ENCODE data around the gene FUBP3. TPM values are rescaled to one million over a fixed set of nuclear protein-coding genes. Genes with fewer than 3 reads are reported as not detected.

Gene FUBP3
- total and polyA plus RNA-seq, 4 experiments from 2014 or later = 27.6 to 46.5 (median 40.4) TPM

DNA sequence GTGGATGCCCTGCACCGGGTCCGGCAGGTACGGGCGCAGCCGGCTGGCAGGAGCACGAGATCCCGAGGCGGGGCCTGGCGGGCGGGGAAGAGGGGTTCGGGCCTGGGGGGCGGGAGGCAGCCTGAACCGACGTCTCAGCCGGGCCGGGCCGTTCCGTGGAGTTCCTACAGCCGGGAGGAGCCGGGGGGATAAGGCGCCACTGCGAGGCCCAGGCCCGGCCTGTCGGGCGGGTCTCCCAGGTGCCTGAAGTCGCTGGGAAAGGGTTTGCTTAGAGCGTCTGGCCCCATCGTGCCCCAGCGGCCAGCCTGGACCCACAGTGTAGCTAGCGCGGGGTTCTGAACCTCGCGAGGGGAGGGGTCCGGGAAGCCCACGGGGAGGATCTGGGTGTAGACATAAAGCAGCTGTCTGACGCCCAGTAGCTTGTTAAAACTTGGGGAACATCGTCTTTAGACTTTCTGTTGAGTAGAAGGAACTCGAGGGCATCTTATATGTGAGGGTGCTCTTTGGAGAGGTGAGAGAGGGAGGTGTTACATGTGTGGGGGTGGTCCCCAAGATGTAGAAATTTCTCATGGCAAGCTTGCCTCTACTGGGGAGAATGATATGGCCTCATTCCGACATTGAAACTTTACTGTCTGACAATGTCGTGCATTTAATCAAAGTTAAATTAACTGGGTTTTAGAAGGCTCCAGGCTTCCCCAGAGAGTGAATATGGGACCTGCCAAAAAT lies 524 bp downstream of the FUBP3 start:
- POLR2A ChIA-PET (ENCODE audit: partially characterized antibody) = interaction anchor here (0.7 to 1.6 kb wide), 3 partner anchors 8 to 290 kb away, joined by 3 to 6 read pairs (median 3); partner anchors contain the start of gene EXOSC2
- H3K9me3 ChIP-seq (ENCODE audit: control insufficient read depth in 1 of 2, low read length in 2 of 2) = no peaks in the 10 kb centered on the region

DNA sequence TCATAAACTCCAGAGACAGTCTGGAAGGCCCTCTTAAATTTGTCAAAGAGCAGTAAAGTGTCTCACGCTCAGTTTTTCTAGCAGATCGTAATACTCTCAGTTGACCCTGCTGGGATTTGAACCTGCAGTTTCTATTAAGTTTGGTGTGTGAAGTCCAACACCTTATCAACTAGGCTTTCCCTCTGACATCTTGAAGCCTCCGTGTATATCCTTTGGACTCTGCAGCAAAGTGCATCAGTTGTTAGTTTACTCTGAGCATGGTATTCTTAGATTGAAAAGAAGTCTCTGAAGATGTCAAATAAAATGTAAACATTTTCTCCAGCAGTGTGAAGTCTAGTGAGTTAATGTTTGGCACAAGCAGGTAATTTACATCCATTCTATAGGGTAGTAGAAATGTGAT lies 2.4 kb downstream of the FUBP3 start:
- no peaks in the 10 kb centered on the region for H3K9me3 ChIP-seq (ENCODE audit: control insufficient read depth in 1 of 2, low read length in 2 of 2)
- DNase-seq = no peak
- Mint-ChIP-seq H3K9me3 (no peaks in the 10 kb centered on the region), H3K4me3 (peak overlapping the region in 4 of 8 donors; percentile 16 to 92 (median 43)), H3K36me3 (peaks cover 0 to 23% of the 10 kb centered on the region in 2 donors), H3K27ac (peak overlapping the region in 3 of 7 donors; percentile 7 to 91 (median 65)), H3K27me3 (no peaks in the 10 kb centered on the region), H3K4me1 (peaks cover 39 to 73% (median 54%) of the 10 kb centered on the region in 4 donors)
- peaks cover 39% of the 10 kb centered on the region for H3K4me1 ChIP-seq (ENCODE audit: insufficient read depth, low read length)
- ChIA-PET POLR2A (ENCODE audit: partially characterized antibody) (no interaction called here), CTCF (ENCODE audit: partially characterized antibody) (no interaction called here)
- H3K27me3 ChIP-seq (ENCODE audit: insufficient read depth, low read length) = no peaks in the 10 kb centered on the region
- no peak overlapping the region for H3K27ac ChIP-seq (ENCODE audit: low read depth, low read length)
- no peak overlapping the region for H3K4me3 ChIP-seq (ENCODE audit: low read length in 2 of 2)
- H3K36me3 ChIP-seq (ENCODE audit: insufficient read depth, low read length) = no peaks in the 10 kb centered on the region
- intact Hi-C loops (cut with micrococcal nuclease) = loop anchor here (5.0 kb wide), 1 partner anchor 111 kb away; the partner anchor contains the start of gene EXOSC2

More for the DNA sequence above, 524 bp downstream of the FUBP3 start:
- H3K36me3 Mint-ChIP-seq = peaks cover 0 to 18% of the 10 kb centered on the region in 2 donors
- Histone ChIP-seq H3K36me3 (ENCODE audit: insufficient read depth, low read length) (no peaks in the 10 kb centered on the region), H3K27me3 (ENCODE audit: insufficient read depth, low read length) (no peaks in the 10 kb centered on the region), H3K4me1 (ENCODE audit: insufficient read depth, low read length) (peaks cover 39% of the 10 kb centered on the region), H3K27ac (ENCODE audit: low read depth, low read length) (peak overlapping the region; percentile 80), H3K4me3 (ENCODE audit: low read length in 2 of 2) (peak overlapping the region; percentile 8 to 53)
- no peaks in the 10 kb centered on the region for H3K9me3 Mint-ChIP-seq
- peak in 1 of 5 donors; percentile 4 for DNase-seq
- peak overlapping the region; percentile 87 to 92 (median 90) for H3K4me3 Mint-ChIP-seq
- CTCF ChIA-PET (ENCODE audit: partially characterized antibody) = no interaction called here
- peak overlapping the region; percentile 77 to 95 (median 91) for H3K27ac Mint-ChIP-seq
- intact Hi-C loops (cut with micrococcal nuclease) = loop anchor here (5.0 kb wide), 1 partner anchor 112 kb away; the partner anchor contains the start of gene EXOSC2
- H3K27me3 Mint-ChIP-seq = no peaks in the 10 kb centered on the region
- H3K4me1 Mint-ChIP-seq = peaks cover 33 to 57% (median 45%) of the 10 kb centered on the region in 4 donors

GRCh38 chr9:130583271-130583670 lies 3.9 kb downstream of the FUBP3 start:
- CTCF ChIA-PET (ENCODE audit: partially characterized antibody) = no interaction called here
- Histone ChIP-seq H3K4me3 (ENCODE audit: low read length in 2 of 2) (no peak overlapping the region), H3K36me3 (ENCODE audit: insufficient read depth, low read length) (no peaks in the 10 kb centered on the region), H3K27me3 (ENCODE audit: insufficient read depth, low read length) (no peaks in the 10 kb centered on the region), H3K27ac (ENCODE audit: low read depth, low read length) (no peak overlapping the region), H3K9me3 (ENCODE audit: control insufficient read depth in 1 of 2, low read length in 2 of 2) (no peaks in the 10 kb centered on the region), H3K4me1 (ENCODE audit: insufficient read depth, low read length) (peaks cover 40% of the 10 kb centered on the region)
- POLR2A ChIA-PET (ENCODE audit: partially characterized antibody) = interaction anchor here (0.6 kb wide), 1 partner anchor 21 kb away, joined by 3 read pairs; no protein-coding TSS in a partner anchor
- DNase-seq = no peak
- Mint-ChIP-seq H3K27ac (no peak overlapping the region), H3K4me1 (peaks cover 40 to 70% (median 54%) of the 10 kb centered on the region in 4 donors), H3K4me3 (no peak overlapping the region), H3K36me3 (peaks cover 0 to 30% of the 10 kb centered on the region in 2 donors), H3K27me3 (no peaks in the 10 kb centered on the region), H3K9me3 (no peaks in the 10 kb centered on the region)
- intact Hi-C loops (cut with micrococcal nuclease) = loop anchor here (5.0 kb wide), 1 partner anchor 109 kb away; the partner anchor contains the start of gene EXOSC2

DNA sequence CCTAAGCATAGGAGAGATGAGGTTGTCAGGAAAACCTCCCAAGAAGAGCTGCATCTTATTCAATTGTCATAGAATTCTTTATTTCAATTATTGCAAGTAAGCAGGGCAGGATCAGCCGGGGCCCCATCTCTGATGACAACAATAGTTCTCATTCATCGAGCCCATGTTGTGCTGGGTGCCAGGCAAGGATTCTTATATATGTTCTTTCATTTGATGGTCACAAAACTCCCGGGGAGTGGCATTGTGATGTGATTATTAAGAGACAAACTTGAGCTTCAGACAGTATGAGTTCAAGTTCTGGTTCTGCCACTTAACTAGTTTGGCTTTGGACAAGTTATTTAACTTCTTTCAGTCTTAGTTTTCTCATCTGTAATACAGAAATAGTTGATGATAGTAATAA lies 8.5 kb downstream of the FUBP3 start:
- Histone ChIP-seq H3K4me1 (ENCODE audit: insufficient read depth, low read length) (peaks cover 15% of the 10 kb centered on the region), H3K27me3 (ENCODE audit: insufficient read depth, low read length) (no peaks in the 10 kb centered on the region), H3K27ac (ENCODE audit: low read depth, low read length) (no peak overlapping the region), H3K4me3 (ENCODE audit: low read length in 2 of 2) (no peak overlapping the region), H3K9me3 (ENCODE audit: control insufficient read depth in 1 of 2, low read length in 2 of 2) (no peaks in the 10 kb centered on the region), H3K36me3 (ENCODE audit: insufficient read depth, low read length) (peaks cover 3% of the 10 kb centered on the region)
- Mint-ChIP-seq H3K27ac (no peak overlapping the region), H3K4me1 (peaks cover 22 to 55% (median 34%) of the 10 kb centered on the region in 4 donors), H3K27me3 (no peaks in the 10 kb centered on the region), H3K9me3 (no peaks in the 10 kb centered on the region), H3K36me3 (peaks cover 5 to 30% of the 10 kb centered on the region in 2 donors), H3K4me3 (no peak overlapping the region)
- no peak for DNase-seq
- CTCF ChIA-PET (ENCODE audit: partially characterized antibody) = no interaction called here
- POLR2A ChIA-PET (ENCODE audit: partially characterized antibody) = interaction anchor here (0.9 kb wide), 1 partner anchor 9 kb away, joined by 3 read pairs; the partner anchor contains the start of gene FUBP3
- intact Hi-C loops (cut with micrococcal nuclease) = no loop called here

DNA sequence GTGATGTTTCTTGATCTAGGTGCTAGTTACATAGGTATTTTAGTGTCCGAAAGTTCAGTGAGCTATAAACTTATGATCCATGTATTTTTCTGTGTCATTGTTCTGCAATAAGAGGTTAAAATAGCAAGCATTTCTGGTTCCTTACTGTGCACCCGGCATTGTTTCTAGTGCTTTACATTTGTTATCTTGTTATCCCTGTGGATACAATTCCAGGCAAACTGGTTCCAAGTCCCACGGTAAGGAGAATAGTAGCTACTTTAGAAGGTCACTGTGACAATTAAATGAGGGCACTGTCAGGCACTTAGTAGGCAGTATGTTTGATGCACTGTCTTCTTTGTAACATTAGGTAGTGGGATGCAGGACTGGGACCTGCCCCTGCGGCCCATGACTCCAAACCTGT lies 9.0 kb downstream of the FUBP3 start:
- peaks cover 23 to 50% (median 31%) of the 10 kb centered on the region in 4 donors for H3K4me1 Mint-ChIP-seq
- ChIA-PET POLR2A (ENCODE audit: partially characterized antibody) (interaction anchor here (0.9 kb wide), 1 partner anchor 9 kb away, joined by 3 read pairs; the partner anchor contains the start of gene FUBP3), CTCF (ENCODE audit: partially characterized antibody) (no interaction called here)

GRCh38 chr9:130589754-130590153 lies 10.4 kb downstream of the FUBP3 start:
- H3K36me3 ChIP-seq (ENCODE audit: insufficient read depth, low read length) = peaks cover 6% of the 10 kb centered on the region
- no peak overlapping the region for H3K4me3 ChIP-seq (ENCODE audit: low read length in 2 of 2)
- peaks cover 23 to 49% (median 30%) of the 10 kb centered on the region in 4 donors for H3K4me1 Mint-ChIP-seq
- no peaks in the 10 kb centered on the region for H3K27me3 ChIP-seq (ENCODE audit: insufficient read depth, low read length)
- no peaks in the 10 kb centered on the region for H3K9me3 Mint-ChIP-seq
- ChIA-PET CTCF (ENCODE audit: partially characterized antibody) (no interaction called here), POLR2A (ENCODE audit: partially characterized antibody) (no interaction called here)
- no peaks in the 10 kb centered on the region for H3K27me3 Mint-ChIP-seq
- intact Hi-C loops (cut with micrococcal nuclease) = no loop called here
- H3K27ac ChIP-seq (ENCODE audit: low read depth, low read length) = no peak overlapping the region
- H3K27ac Mint-ChIP-seq = no peak overlapping the region
- H3K9me3 ChIP-seq (ENCODE audit: control insufficient read depth in 1 of 2, low read length in 2 of 2) = no peaks in the 10 kb centered on the region
- H3K4me1 ChIP-seq (ENCODE audit: insufficient read depth, low read length) = peaks cover 15% of the 10 kb centered on the region
- peaks cover 5 to 36% of the 10 kb centered on the region in 2 donors for H3K36me3 Mint-ChIP-seq
- H3K4me3 Mint-ChIP-seq = no peak overlapping the region
- no peak for DNase-seq

More for the DNA sequence above, 9.0 kb downstream of the FUBP3 start:
- Histone ChIP-seq H3K27me3 (ENCODE audit: insufficient read depth, low read length) (no peaks in the 10 kb centered on the region), H3K9me3 (ENCODE audit: control insufficient read depth in 1 of 2, low read length in 2 of 2) (no peaks in the 10 kb centered on the region), H3K4me3 (ENCODE audit: low read length in 2 of 2) (no peak overlapping the region), H3K27ac (ENCODE audit: low read depth, low read length) (no peak overlapping the region), H3K4me1 (ENCODE audit: insufficient read depth, low read length) (peaks cover 15% of the 10 kb centered on the region), H3K36me3 (ENCODE audit: insufficient read depth, low read length) (peaks cover 6% of the 10 kb centered on the region)
- no peaks in the 10 kb centered on the region for H3K9me3 Mint-ChIP-seq
- H3K27ac Mint-ChIP-seq = no peak overlapping the region
- intact Hi-C loops (cut with micrococcal nuclease) = no loop called here
- peaks cover 5 to 32% of the 10 kb centered on the region in 2 donors for H3K36me3 Mint-ChIP-seq
- no peaks in the 10 kb centered on the region for H3K27me3 Mint-ChIP-seq
- DNase-seq = no peak
- H3K4me3 Mint-ChIP-seq = no peak overlapping the region

GRCh38 chr9:130590305-130590704 lies 10.9 kb downstream of the FUBP3 start:
- H3K27me3 ChIP-seq (ENCODE audit: insufficient read depth, low read length) = no peaks in the 10 kb centered on the region
- no peak overlapping the region for H3K4me3 ChIP-seq (ENCODE audit: low read length in 2 of 2)
- H3K4me1 ChIP-seq (ENCODE audit: insufficient read depth, low read length) = peaks cover 15% of the 10 kb centered on the region
- Mint-ChIP-seq H3K9me3 (no peaks in the 10 kb centered on the region), H3K27me3 (no peaks in the 10 kb centered on the region), H3K4me1 (peaks cover 20 to 43% (median 27%) of the 10 kb centered on the region in 4 donors), H3K4me3 (no peak overlapping the region), H3K27ac (no peak overlapping the region), H3K36me3 (peaks cover 7 to 36% of the 10 kb centered on the region in 2 donors)
- H3K36me3 ChIP-seq (ENCODE audit: insufficient read depth, low read length) = peaks cover 7% of the 10 kb centered on the region
- no peak for DNase-seq
- ChIA-PET POLR2A (ENCODE audit: partially characterized antibody) (no interaction called here), CTCF (ENCODE audit: partially characterized antibody) (no interaction called here)
- H3K9me3 ChIP-seq (ENCODE audit: control insufficient read depth in 1 of 2, low read length in 2 of 2) = no peaks in the 10 kb centered on the region
- intact Hi-C loops (cut with micrococcal nuclease) = no loop called here
- H3K27ac ChIP-seq (ENCODE audit: low read depth, low read length) = no peak overlapping the region

Measured in CD4-positive, alpha-beta memory T cell (primary cell).